Caco-2 (cell line): ENCODE data around the gene ZNF823. TPM values are rescaled to one million over a fixed set of nuclear protein-coding genes. Genes with fewer than 3 reads are reported as not detected.

ENCODE experiments used
- BruUV-seq: library from RNA; stranded (reverse); fragments of 400-500 nt; replicated peaks from 2 replicates; lab custom pipeline; 2021; lab: Mats Ljungman, UMichigan
- CTCF ChIA-PET: fragments of 300-600 bp; sonication (Branson Sonifier 250); formaldehyde crosslinking; loops from one replicate; lab custom pipeline; 2022; ENCODE audit warnings: antibody characterized with exemption; lab: Charles Lee
- POLR2A ChIA-PET: fragments of 300-600 bp; sonication (Branson Sonifier 250); formaldehyde crosslinking; loops from one replicate; lab custom pipeline; 2022; ENCODE audit warnings: antibody characterized with exemption; lab: Charles Lee
- DNase-seq, 2 experiments: peaks; one replicate each; pipeline versions ENCODE4 v3.0.0 to v3.0.0-alpha.2; 2020 to 2022
- H3K27me3 ChIP-seq: replicated peaks from 2 replicates; pipeline ENCODE4 v1.6.0; 2011; ENCODE audit warnings: low read length; ENCODE audit not compliant: control insufficient read depth, insufficient read depth
- H3K36me3 ChIP-seq: 2 replicates; pipeline ENCODE4 v1.5.1; 2011; ENCODE audit warnings: low read length; ENCODE audit not compliant: control insufficient read depth, insufficient read depth
- H3K4me1 ChIP-seq: fragments of 250-450 bp; sonication (Bioruptor Pico); 2 replicates; pipeline ENCODE4 v1.5.1; 2020; ENCODE audit warnings: mild to moderate bottlenecking
- H3K4me3 ChIP-seq: 2 replicates; pipeline ENCODE4 v1.5.1; 2011; ENCODE audit warnings: low read depth, mild to moderate bottlenecking, control low read depth, low read length
- H3K9me3 ChIP-seq: fragments of 250-450 bp; sonication (Bioruptor Pico); 2 replicates; pipeline ENCODE4 v1.5.1; 2020; ENCODE audit warnings: mild to moderate bottlenecking, moderate library complexity
- H3K27ac Mint-ChIP-seq: one replicate; pipeline ENCODE4 v1.8.0; 2022; ENCODE audit warnings: mixed read lengths; ENCODE audit not compliant: unreplicated experiment
- H3K27me3 Mint-ChIP-seq: one replicate; pipeline ENCODE4 v1.8.0; 2022; ENCODE audit warnings: mixed read lengths; ENCODE audit not compliant: insufficient read depth, unreplicated experiment
- H3K36me3 Mint-ChIP-seq: one replicate; pipeline ENCODE4 v1.8.0; 2022; ENCODE audit warnings: mild to moderate bottlenecking, mixed read lengths; ENCODE audit not compliant: insufficient read depth, unreplicated experiment
- H3K4me1 Mint-ChIP-seq: one replicate; pipeline ENCODE4 v1.8.0; 2022; ENCODE audit warnings: low read depth, mixed read lengths; ENCODE audit not compliant: unreplicated experiment
- H3K4me3 Mint-ChIP-seq: one replicate; pipeline ENCODE4 v1.8.0; 2022; ENCODE audit warnings: mild to moderate bottlenecking, moderate library complexity, mixed read lengths; ENCODE audit not compliant: unreplicated experiment
- H3K9me3 Mint-ChIP-seq: one replicate; pipeline ENCODE4 v1.8.0; 2022; ENCODE audit warnings: mixed read lengths; ENCODE audit not compliant: unreplicated experiment
- CTCF ChIP-seq, 2 experiments: fragments of 200-600 bp in 1 of 2; IDR thresholded peaks; 1 replicate in 1 of 2; 2 replicates in 1 of 2; pipeline versions ENCODE4 v1.5.1 to v1.8.0; 2011 to 2022; ENCODE audit warnings: antibody characterized with exemption in 1 of 2, control low read depth in 1 of 2, inconsistent platforms in 1 of 2, low read depth in 1 of 2, low read length in 1 of 2, mild to moderate bottlenecking in 1 of 2, moderate library complexity in 1 of 2; ENCODE audit not compliant: insufficient read depth in 1 of 2, severe bottlenecking in 1 of 2, unreplicated experiment in 1 of 2
- intact Hi-C: fragments of 100-400 bp; cut with micrococcal nuclease; formaldehyde crosslinking; loops from one replicate; pipeline ENCODE4 v1.10.0; 2022; ENCODE audit not compliant: unreplicated experiment
- total RNA-seq: library from RNA; stranded (reverse); gene quantifications from 2 replicates; pipeline ENCODE4 v1.2.3, GENCODE V29; 2022

Gene ZNF823
- total RNA-seq, 1 experiment from 2014 or later, result 12.1 TPM

DNA sequence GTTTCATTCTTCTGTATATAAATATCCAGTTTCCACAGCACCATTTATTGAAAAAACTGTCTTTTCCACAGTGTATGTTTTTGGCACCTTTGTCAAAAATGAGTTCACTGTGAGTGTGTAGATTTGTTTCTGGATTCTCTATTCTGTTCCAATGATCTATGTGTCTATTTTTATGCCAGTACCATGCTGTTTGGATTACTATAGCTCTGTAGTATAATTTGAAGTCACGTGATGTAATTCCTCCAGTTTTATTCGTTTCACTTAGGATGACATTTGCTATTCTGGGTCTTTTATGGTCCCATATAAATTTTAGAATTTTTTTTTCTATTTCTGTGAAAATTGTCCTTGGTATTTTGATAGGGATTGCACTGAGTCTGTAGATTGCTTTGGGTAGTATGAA is 11.0 kb upstream of the ZNF823 start:
- no peaks in the 10 kb centered on the region for H3K27me3 ChIP-seq
- ChIA-PET CTCF (no interaction called here), POLR2A (no interaction called here)
- no peak for DNase-seq
- H3K4me3 ChIP-seq, result no peak overlapping the region
- Mint-ChIP-seq H3K36me3 (no peaks in the 10 kb centered on the region), H3K9me3 (peaks cover 56% of the 10 kb centered on the region), H3K4me3 (no peak overlapping the region), H3K27ac (no peak overlapping the region), H3K27me3 (peaks cover 2% of the 10 kb centered on the region), H3K4me1 (no peaks in the 10 kb centered on the region)
- H3K9me3 ChIP-seq, result peaks cover 12% of the 10 kb centered on the region; the same call in 1 of the 2 replicates
- no peaks in the 10 kb centered on the region for H3K36me3 ChIP-seq
- H3K4me1 ChIP-seq, result no peaks in the 10 kb centered on the region
- no peak for TF ChIP-seq CTCF (IDR thresholded peaks at IDR 0.05; ENCODE audit: insufficient read depth in 1 of 2, low read depth in 1 of 2, low read length in 1 of 2, severe bottlenecking in 1 of 2, unreplicated experiment in 1 of 2)
- BruUV-seq, result no TSS peak
- intact Hi-C loops, result no loop called here

DNA sequence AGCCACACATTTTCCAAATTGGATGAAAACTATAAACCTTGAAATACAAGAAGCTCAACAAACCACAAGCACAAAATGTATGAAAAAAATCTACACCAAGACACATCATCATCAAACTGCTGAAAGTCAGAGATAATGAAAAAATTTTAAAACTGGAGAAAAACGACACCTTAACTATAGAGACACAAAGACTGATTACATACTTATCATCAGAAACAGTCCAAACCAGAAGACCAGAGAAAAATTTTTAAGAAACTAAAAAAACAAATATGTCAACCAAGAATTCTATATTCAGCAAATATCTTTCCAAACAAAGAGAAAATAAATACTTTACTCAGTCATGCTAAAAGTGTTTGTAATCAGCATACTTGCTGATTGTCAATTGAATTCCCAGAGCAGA is 8.5 kb upstream of the ZNF823 start:
- Histone ChIP-seq H3K4me1 (no peaks in the 10 kb centered on the region), H3K27me3 (no peaks in the 10 kb centered on the region), H3K4me3 (no peak overlapping the region), H3K36me3 (no peaks in the 10 kb centered on the region), H3K9me3 (peaks cover 12% of the 10 kb centered on the region; the same call in 1 of the 2 replicates)
- H3K4me1 Mint-ChIP-seq, result no peaks in the 10 kb centered on the region
- peaks cover 42% of the 10 kb centered on the region for H3K9me3 Mint-ChIP-seq
- intact Hi-C loops, result no loop called here
- CTCF ChIA-PET, result no interaction called here
- POLR2A ChIA-PET, result no interaction called here
- H3K4me3 Mint-ChIP-seq, result no peak overlapping the region
- no peaks in the 10 kb centered on the region for H3K36me3 Mint-ChIP-seq
- no peaks in the 10 kb centered on the region for H3K27me3 Mint-ChIP-seq
- no peak for DNase-seq
- no peak for TF ChIP-seq CTCF (IDR thresholded peaks at IDR 0.05; ENCODE audit: insufficient read depth in 1 of 2, low read depth in 1 of 2, low read length in 1 of 2, severe bottlenecking in 1 of 2, unreplicated experiment in 1 of 2)
- H3K27ac Mint-ChIP-seq, result no peak overlapping the region
- BruUV-seq, result no TSS peak

DNA sequence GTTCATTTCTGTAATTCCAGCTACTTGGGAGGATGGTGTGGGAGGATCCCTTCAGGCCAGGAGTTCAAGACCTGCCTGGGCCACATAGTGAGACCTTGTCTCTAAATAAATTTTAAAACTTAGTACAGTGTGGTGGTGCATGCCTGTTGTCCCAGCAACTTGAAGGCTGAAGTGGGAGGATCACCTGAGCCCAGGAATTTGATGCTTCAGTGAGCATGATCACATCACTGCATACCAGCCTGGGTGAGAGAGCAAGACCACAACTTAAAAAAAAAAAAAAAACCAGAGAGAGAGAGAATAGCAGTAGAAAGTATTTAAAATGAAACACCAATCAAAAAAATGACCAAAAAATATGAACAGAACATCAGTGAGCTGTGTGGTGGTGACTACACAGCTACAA is 7.1 kb upstream of the ZNF823 start:
- TF ChIP-seq CTCF (IDR thresholded peaks at IDR 0.05; ENCODE audit: insufficient read depth in 1 of 2, low read depth in 1 of 2, low read length in 1 of 2, severe bottlenecking in 1 of 2, unreplicated experiment in 1 of 2), result no peak

More for the DNA sequence above, 7.1 kb upstream of the ZNF823 start:
- Mint-ChIP-seq H3K9me3 (peaks cover 28% of the 10 kb centered on the region), H3K27me3 (no peaks in the 10 kb centered on the region), H3K4me1 (no peaks in the 10 kb centered on the region), H3K36me3 (no peaks in the 10 kb centered on the region), H3K27ac (no peak overlapping the region), H3K4me3 (no peak overlapping the region)
- DNase-seq, result no peak
- H3K36me3 ChIP-seq, result no peaks in the 10 kb centered on the region
- H3K9me3 ChIP-seq, result peaks cover 10% of the 10 kb centered on the region; the same call in 1 of the 2 replicates
- ChIA-PET POLR2A (no interaction called here), CTCF (no interaction called here)
- intact Hi-C loops, result no loop called here
- H3K27me3 ChIP-seq, result no peaks in the 10 kb centered on the region
- no peak overlapping the region for H3K4me3 ChIP-seq
- no peaks in the 10 kb centered on the region for H3K4me1 ChIP-seq
- BruUV-seq, result no TSS peak
